Measurements from ENCODE around the gene OOSP4A. TPM values are rescaled to one million over a fixed set of nuclear protein-coding genes. Genes with fewer than 3 reads are reported as not detected.

The OOSP4A gene
- total and polyA plus RNA-seq, 3 donors from 2014 or later = not detected

DNA sequence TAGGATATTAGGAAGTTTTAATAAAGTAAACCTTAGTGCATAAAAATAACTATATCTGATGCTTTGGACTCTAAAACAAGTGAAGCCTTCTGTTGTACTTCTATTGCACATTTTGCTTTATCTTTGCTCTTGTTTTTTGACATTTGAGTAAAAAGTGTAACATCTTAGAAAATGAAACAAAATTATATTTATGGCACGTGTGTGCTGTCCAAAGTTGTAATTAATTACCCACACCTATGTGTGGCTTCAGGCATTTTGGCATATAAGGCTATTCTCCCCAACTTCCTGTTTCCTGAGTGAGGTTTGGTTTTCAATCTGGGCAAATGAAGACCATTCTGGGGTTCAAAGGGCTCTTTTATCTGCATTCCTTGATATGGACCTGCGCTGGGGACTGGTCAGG is 25.7 kb upstream of the OOSP4A start, which contains the start of gene OOSP1:
Gene OOSP1, plus strand, starts transcription at position 301 of the 400 bp plus-strand sequence. Its CDS starts 23 bp downstream, at position 324.
- Histone ChIP-seq H3K4me3 (no peak within 1 kb of the TSS), H3K27me3 (no peaks in the 10 kb centered on the region), H3K36me3 (ENCODE audit: low read depth, missing control alignments) (no peaks in the 10 kb centered on the region), H3K9me3 (no peaks in the 10 kb centered on the region), H3K4me1 (no peaks in the 10 kb centered on the region), H3K27ac (no peak within 1 kb of the TSS)
- no peak for DNase-seq
- WGBS, 2 donors = 48 to 59% methylated on average over 2 of the region's 2 CpGs
- intact Hi-C loops (cut with DNase I; ENCODE audit: low total_unique reads) = no loop called here
- TF ChIP-seq, protein P1, sequence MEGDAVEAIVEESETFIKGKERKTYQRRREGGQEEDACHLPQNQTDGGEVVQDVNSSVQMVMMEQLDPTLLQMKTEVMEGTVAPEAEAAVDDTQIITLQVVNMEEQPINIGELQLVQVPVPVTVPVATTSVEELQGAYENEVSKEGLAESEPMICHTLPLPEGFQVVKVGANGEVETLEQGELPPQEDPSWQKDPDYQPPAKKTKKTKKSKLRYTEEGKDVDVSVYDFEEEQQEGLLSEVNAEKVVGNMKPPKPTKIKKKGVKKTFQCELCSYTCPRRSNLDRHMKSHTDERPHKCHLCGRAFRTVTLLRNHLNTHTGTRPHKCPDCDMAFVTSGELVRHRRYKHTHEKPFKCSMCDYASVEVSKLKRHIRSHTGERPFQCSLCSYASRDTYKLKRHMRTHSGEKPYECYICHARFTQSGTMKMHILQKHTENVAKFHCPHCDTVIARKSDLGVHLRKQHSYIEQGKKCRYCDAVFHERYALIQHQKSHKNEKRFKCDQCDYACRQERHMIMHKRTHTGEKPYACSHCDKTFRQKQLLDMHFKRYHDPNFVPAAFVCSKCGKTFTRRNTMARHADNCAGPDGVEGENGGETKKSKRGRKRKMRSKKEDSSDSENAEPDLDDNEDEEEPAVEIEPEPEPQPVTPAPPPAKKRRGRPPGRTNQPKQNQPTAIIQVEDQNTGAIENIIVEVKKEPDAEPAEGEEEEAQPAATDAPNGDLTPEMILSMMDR (IDR thresholded peaks at IDR 0.05) = no peak
- TF ChIP-seq POLR2A (IDR thresholded peaks at IDR 0.05) = no peak

DNA sequence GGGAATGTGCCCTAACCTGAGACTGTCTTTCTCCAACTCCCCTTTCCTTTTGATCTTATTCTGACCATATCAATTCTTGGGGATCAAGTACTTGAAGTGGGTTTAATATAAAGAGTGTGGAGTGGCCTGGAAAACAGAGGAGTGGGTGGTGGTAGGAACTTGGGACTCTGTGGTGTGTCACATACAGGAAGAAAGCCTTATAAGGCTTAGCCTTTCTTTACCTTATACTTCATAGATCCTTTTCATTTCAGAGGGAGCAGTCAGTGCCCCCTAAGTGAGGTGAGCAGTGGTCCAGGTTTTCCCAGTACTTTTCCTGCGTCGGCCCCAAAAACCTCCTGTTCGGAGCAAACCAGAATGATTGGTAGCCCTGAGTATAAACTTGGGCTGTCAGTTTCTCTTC is 25.1 kb upstream of the OOSP4A start:
- intact Hi-C loops (cut with DNase I; ENCODE audit: low total_unique reads) = no loop called here
- WGBS, 2 donors = 87 to 97% methylated on average over 3 of the region's 3 CpGs
- no peak for DNase-seq
- Histone ChIP-seq H3K4me3 (no peak overlapping the region), H3K9me3 (no peaks in the 10 kb centered on the region), H3K27me3 (no peaks in the 10 kb centered on the region), H3K27ac (no peak overlapping the region), H3K4me1 (no peaks in the 10 kb centered on the region), H3K36me3 (ENCODE audit: low read depth, missing control alignments) (no peaks in the 10 kb centered on the region)
- TF ChIP-seq, protein P1 (IDR thresholded peaks at IDR 0.05) = no peak
- TF ChIP-seq POLR2A (IDR thresholded peaks at IDR 0.05) = no peak

DNA sequence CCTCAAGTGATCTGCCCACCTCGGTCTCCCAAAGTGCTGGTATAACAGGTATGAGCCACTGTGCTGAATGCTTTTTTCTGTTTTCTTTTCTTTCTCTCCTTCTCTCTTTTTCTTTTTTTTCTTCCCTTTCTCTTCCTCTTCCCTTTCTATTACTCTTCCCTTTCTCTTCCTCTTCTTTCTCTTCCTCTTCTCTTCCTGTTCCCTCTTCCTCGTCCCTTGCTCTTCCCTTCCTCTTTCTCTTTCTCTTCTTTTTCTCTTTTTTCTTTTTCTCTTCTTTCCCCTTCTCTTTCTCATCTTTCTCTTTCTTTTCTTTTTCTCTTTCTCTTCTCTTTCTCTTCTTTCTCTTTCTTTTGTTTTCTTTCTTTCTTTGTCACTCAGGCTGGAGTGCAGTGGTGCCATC is 24.4 kb upstream of the OOSP4A start:
- no peak overlapping the region for H3K27ac ChIP-seq
- H3K9me3 ChIP-seq = no peaks in the 10 kb centered on the region
- WGBS, 2 donors = 86 to 100% methylated on average over 2 of the region's 2 CpGs
- intact Hi-C loops (cut with DNase I; ENCODE audit: low total_unique reads) = no loop called here
- no peaks in the 10 kb centered on the region for H3K27me3 ChIP-seq
- H3K36me3 ChIP-seq (ENCODE audit: low read depth, missing control alignments) = no peaks in the 10 kb centered on the region
- no peak for DNase-seq
- H3K4me3 ChIP-seq = no peak overlapping the region
- TF ChIP-seq, protein P1 (IDR thresholded peaks at IDR 0.05) = no peak
- TF ChIP-seq POLR2A (IDR thresholded peaks at IDR 0.05) = no peak
- H3K4me1 ChIP-seq = no peaks in the 10 kb centered on the region

DNA sequence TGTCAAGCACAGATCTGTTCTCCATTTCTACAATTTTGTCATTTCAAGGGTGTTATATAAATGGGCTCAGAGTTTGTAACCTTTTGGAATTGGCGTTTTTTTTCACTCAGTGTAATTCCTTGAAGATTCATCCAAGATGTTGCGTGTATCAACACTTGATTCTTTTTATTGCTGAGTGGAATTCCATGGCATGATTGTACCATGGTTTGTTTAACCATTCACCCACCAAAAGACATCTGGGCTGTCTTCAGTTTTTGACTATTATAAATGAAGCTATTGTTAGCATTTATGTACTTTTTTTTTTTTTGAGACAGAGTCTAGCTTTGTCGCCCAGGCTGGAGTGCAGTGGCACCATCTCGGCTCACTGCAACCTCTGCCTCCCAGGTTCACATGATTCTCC is 22.7 kb upstream of the OOSP4A start:
- H3K9me3 ChIP-seq = no peaks in the 10 kb centered on the region
- 70 to 86% methylated on average over 4 of the region's 4 CpGs for WGBS, 2 donors
- no peaks in the 10 kb centered on the region for H3K27me3 ChIP-seq
- no peaks in the 10 kb centered on the region for H3K36me3 ChIP-seq (ENCODE audit: low read depth, missing control alignments)
- TF ChIP-seq, protein P1 (IDR thresholded peaks at IDR 0.05) = no peak
- no peak for TF ChIP-seq POLR2A (IDR thresholded peaks at IDR 0.05)
- intact Hi-C loops (cut with DNase I; ENCODE audit: low total_unique reads) = no loop called here
- H3K4me1 ChIP-seq = no peaks in the 10 kb centered on the region
- H3K4me3 ChIP-seq = no peak overlapping the region
- no peak overlapping the region for H3K27ac ChIP-seq
- DNase-seq = no peak

DNA sequence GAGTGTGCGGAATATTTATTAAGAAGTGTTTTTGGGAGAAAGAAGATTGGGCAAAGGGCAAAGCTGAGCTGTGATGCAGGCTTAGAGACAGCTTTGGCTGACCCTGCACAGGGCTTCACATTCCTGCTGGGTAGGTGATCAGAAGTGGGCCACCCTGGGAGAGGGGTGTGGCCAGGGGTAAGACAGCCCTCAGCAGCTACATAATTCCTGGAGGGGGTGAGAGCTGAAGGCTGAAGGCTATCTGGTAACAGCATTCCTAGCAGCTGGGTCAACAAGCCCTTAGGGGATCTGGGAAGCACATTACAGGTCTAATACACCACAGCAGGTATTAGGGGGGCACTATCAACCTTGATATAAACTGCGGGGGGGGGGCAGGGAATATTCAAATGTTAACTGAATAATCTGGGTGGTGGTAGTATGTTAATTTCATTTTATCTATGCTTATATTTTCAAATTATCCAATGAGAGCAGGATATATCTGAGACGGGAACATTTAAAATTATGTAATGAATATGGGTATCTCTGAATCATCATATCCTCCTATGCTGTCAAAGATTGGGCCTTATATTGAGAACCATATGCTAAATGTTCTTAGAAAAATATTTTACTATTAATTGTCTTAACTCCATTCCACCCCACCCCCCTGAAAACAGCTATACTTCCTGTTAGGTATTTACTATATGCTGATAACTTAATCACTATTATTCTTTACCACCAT is 19.7 kb upstream of the OOSP4A start:
- intact Hi-C loops (cut with DNase I; ENCODE audit: low total_unique reads) = no loop called here
- H3K36me3 ChIP-seq (ENCODE audit: low read depth, missing control alignments) = no peaks in the 10 kb centered on the region
- no peaks in the 10 kb centered on the region for H3K9me3 ChIP-seq
- 82 to 94% methylated on average over 3 of the region's 3 CpGs for WGBS, 2 donors
- no peak overlapping the region for H3K27ac ChIP-seq
- no peaks in the 10 kb centered on the region for H3K4me1 ChIP-seq
- H3K4me3 ChIP-seq = no peak overlapping the region
- no peak for DNase-seq
- H3K27me3 ChIP-seq = no peaks in the 10 kb centered on the region
- TF ChIP-seq, protein P1 (IDR thresholded peaks at IDR 0.05) = no peak
- no peak for TF ChIP-seq POLR2A (IDR thresholded peaks at IDR 0.05)
